Measurements from ENCODE around the gene SLFN14. TPM values are rescaled to one million over a fixed set of nuclear protein-coding genes. Genes with fewer than 3 reads are reported as not detected.

The SLFN14 gene
- total RNA-seq, 1 experiment from 2014 or later, result not detected

GRCh38 chr17:35569405-35569804 is 8.8 kb upstream of the SLFN14 start:
- intact Hi-C loops (cut with micrococcal nuclease; ENCODE audit: unreplicated experiment) (no loop called here), in situ Hi-C loops (cut with HindIII; ENCODE audit: low pct_unique_long_range_greater_than_20kb, low sequenced_read_pairs) (no loop called here)
- peaks cover 12% of the 10 kb centered on the region for H3K4me1 ChIP-seq (ENCODE audit: control insufficient read depth, insufficient read depth, low read length)
- TF ChIP-seq REST (IDR thresholded peaks at IDR 0.05; ENCODE audit: insufficient read depth in 1 of 2, low read depth in 2 of 2, low read length in 1 of 2) (no peak), POLR2AphosphoS5 (IDR thresholded peaks at IDR 0.05; ENCODE audit: low read depth, low read length) (no peak), TCF7L2 (IDR thresholded peaks at IDR 0.05; ENCODE audit: low read depth, low read length) (no peak), CTCF (IDR thresholded peaks at IDR 0.05) (no peak), SIN3A (IDR thresholded peaks at IDR 0.05; ENCODE audit: borderline replicate concordance, insufficient read depth, low read depth, low read length) (no peak)
- ATAC-seq (no peak), DNase-seq (ENCODE audit: low read depth, low spot score) (no peak)
- H3K4me3 ChIP-seq (ENCODE audit: low read depth in 2 of 2, low read length in 2 of 2), result peak overlapping the region; percentile 96 to 98
- ChIA-PET POLR2A (interaction anchor here (0.6 to 1.6 kb wide), 2 partner anchors 10 to 12 kb away, joined by 4 to 5 read pairs; no protein-coding TSS in a partner anchor), CTCF (interaction anchor here (0.7 kb wide), 1 partner anchor 506 kb away, joined by 3 read pairs; the partner anchor contains the start of gene RFFL)
- H3K36me3 ChIP-seq (ENCODE audit: control insufficient read depth, insufficient read depth, low read length), result peaks cover 6% of the 10 kb centered on the region; the same call in 1 of the 2 replicates
- no peaks in the 10 kb centered on the region for H3K27me3 ChIP-seq (ENCODE audit: control insufficient read depth, insufficient read depth, low read length)
- H3K9me3 ChIP-seq (ENCODE audit: control insufficient read depth, insufficient read depth, low read depth, low read length), result no peaks in the 10 kb centered on the region
- no TSS peak for BruUV-seq (replicated peaks)
- H3K27ac ChIP-seq (ENCODE audit: low read length), result peak overlapping the region; percentile 97

GRCh38 chr17:35568561-35568960 is 7.9 kb upstream of the SLFN14 start:
- no TSS peak for BruUV-seq (replicated peaks)
- ATAC-seq, result peak; percentile 74
- Histone ChIP-seq H3K9me3 (ENCODE audit: control insufficient read depth, insufficient read depth, low read depth, low read length) (no peaks in the 10 kb centered on the region), H3K27ac (ENCODE audit: low read length) (peak overlapping the region; percentile 97), H3K4me3 (ENCODE audit: low read depth in 2 of 2, low read length in 2 of 2) (peak overlapping the region; percentile 96 to 98), H3K36me3 (ENCODE audit: control insufficient read depth, insufficient read depth, low read length) (peaks cover 6% of the 10 kb centered on the region; the same call in 1 of the 2 replicates), H3K27me3 (ENCODE audit: control insufficient read depth, insufficient read depth, low read length) (no peaks in the 10 kb centered on the region), H3K4me1 (ENCODE audit: control insufficient read depth, insufficient read depth, low read length) (peaks cover 12% of the 10 kb centered on the region)
- no peak for TF ChIP-seq TCF7L2 (IDR thresholded peaks at IDR 0.05; ENCODE audit: low read depth, low read length)
- no peak for TF ChIP-seq POLR2AphosphoS5 (IDR thresholded peaks at IDR 0.05; ENCODE audit: low read depth, low read length)
- no peak for TF ChIP-seq CTCF (IDR thresholded peaks at IDR 0.05)
- no peak for TF ChIP-seq REST (IDR thresholded peaks at IDR 0.05; ENCODE audit: insufficient read depth in 1 of 2, low read depth in 2 of 2, low read length in 1 of 2)
- ChIA-PET CTCF (interaction anchor here (0.6 to 0.7 kb wide), 2 partner anchors 18 to 27 kb away, joined by 3 read pairs; partner anchors contain the start of gene AP2B1), POLR2A (interaction anchor here (0.6 to 1.6 kb wide), 4 partner anchors 9 to 18 kb away, joined by 3 to 5 read pairs (median 4); partner anchors contain the start of gene AP2B1)
- no peak for DNase-seq (ENCODE audit: low read depth, low spot score)
- intact Hi-C loops (cut with micrococcal nuclease; ENCODE audit: unreplicated experiment), result no loop called here
- in situ Hi-C loops (cut with HindIII; ENCODE audit: low pct_unique_long_range_greater_than_20kb, low sequenced_read_pairs), result no loop called here

All from Panc1 (cell line).